Activated CD4-positive, alpha-beta T cell treated with anti-CD3 and anti-CD28 coated beads, Interleukin-2, amount 50 U/mL, for 4 hours (primary cell): ENCODE data around the gene LAMA4.

Source experiments
- DNase-seq, 2 experiments: peaks; one replicate each; pipeline ENCODE4 v3.0.0-alpha.2; 2020

LAMA4 gene

DNA sequence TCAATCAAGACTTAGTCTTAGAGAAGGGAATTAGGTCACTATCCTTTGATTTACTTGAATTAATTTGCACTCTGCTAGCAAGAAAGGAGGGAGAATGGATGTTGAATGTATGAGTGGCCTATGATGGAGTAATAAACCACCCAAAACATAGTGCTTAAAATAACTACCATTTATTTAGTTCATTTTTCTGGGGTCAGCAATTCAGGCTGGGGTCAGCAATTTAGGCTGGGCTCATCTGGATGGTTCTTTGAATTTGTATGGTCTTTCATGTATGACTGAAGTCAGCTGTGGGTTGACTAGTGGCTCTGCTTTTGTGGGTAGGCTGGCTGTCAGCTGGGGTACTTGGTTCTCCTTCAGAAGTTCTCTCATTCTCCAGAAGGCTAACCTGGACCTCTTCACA, 21.0 kb upstream of the LAMA4 start:
- DNase-seq: no peak

DNA sequence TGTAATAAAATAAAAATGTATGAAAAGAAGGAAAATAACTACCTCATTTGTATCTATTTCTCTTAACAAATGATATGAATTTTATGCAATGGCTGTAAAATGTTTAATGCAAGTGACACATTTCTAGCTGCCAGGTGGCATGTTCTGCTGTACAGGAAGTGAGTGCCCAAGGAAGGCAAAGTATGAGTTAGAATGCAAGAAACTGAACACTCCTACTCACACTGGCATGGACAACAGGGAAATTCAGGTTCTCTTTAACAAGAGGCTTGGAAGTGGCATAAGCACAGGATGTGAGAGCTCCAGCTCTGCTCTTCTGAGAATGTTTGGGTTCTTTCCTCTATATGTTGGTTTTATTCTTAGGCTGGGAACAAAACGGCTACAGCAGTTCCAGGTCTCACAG, 20.4 kb upstream of the LAMA4 start:
- DNase-seq: no peak

DNA sequence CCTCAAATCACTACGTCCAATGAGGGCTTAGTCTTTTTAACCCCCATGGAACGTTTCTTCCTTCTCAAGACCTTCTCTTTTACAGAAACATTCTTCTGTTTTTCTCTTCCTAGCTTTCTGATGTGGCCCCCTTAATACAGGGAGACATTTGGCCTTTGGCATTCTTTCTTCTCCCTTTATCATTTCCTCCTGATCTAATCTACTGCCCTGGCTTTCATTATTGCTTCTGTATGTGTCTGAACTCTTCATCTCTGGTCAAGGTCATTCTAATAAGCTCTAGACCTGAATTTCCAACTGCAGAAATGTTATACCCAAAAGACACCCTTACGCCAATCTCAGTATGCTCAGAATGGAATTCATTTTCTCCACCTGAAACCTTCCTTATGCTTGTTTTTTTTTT, 18.4 kb upstream of the LAMA4 start:
- no peak for DNase-seq

DNA sequence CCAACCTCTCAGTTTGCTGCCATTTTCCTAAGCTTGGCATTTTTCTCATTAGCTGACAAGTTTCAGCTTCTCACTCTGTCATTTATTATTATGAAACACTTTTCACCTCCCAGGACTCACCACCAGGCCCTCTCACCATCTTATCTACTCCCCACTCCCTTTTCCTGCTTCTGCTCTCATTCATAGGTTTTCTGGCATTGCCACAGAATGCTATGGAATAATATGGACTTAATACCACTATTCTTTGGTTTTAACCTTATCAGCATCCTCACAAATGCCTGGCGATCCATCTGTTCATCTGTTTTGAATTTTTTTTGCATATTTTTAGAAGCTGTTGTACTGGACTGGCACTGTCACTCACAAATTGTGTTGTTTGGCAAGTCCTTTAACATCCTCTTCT, 16.4 kb upstream of the LAMA4 start:
- no peak for DNase-seq

DNA sequence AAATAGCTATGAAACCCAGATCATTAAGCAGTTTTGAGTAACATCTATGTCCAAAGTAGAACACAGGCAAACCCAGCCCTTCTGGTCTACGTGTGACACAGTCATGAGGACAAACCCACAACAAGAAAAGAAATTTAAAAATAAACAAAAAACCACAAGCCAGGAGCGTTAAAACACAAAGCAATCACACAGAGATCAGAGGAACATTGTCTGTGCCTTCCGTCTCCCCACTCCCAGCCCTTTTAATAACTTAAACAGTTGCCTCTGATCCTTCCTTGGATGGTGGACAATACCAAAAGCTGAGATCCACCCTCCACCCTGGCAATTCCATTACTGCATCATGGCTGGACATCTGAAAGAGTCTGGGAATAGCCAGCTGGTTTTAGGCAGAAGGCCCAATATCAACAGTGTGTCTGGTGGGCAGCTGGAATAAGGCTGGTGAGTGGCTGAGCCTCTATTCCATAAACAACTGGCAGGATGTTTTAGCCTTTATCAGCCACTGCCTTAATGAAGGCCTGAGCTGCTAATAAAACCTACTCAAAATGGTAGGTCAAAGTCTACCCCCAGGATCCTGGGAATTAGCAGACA, 15.7 kb upstream of the LAMA4 start:
- DNase-seq: no peak

DNA sequence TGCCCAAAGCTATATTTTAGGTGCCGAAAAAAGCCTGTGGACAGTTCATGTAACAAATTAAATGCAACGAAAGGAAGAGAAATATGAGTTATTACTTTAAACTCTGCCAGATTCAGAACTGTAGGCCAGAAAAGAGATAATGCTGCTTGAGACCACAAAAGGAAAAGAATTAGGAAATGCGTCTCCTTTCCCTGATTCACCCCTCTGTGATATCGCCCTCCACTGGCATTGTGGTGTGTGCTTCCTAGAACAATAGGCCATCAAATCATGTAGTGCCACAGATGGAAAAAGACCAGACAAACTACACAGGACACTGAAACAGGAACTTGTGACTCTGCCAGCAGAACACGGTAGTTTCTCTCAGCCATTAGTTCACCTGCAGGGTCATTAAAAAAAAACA, 14.7 kb upstream of the LAMA4 start:
- no peak for DNase-seq

DNA sequence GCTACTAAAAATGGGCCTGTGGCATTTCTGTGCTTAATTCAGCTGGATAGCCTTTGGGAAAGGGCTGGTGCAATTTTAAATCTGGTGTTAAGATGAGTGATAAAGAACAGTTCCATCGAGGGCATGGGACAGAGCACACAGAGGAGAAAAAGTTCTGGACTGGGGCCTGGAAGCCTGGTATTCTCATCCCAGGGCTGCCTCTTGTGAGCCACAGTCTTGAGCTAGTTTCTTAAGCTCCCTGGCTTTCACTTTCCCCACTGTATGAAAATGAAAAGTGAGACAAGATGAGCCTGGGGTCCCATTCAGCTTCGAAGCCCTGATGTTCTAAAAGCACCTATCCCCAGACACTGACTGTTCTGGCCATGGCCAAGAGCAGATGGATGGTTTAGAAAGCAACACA, 14.3 kb upstream of the LAMA4 start:
- DNase-seq: no peak

DNA sequence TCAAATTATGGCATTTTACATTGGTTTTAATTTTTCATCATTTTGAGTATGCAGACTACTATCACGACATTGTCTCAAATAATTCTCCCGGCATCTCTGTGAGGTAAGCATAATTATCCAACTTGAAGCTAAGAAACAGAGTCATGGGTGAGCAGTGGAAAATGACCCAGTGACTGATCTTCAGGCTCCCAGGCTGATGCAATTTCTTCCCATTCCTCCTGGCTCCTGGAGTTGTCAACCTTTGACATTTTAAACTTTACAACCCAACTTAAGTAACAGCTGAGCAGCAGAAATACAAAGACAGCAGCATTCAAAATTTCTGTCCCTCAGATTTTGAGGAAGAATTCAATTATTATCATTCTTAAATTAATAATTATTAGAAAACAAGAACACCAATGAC, 13.7 kb upstream of the LAMA4 start:
- DNase-seq: no peak

DNA sequence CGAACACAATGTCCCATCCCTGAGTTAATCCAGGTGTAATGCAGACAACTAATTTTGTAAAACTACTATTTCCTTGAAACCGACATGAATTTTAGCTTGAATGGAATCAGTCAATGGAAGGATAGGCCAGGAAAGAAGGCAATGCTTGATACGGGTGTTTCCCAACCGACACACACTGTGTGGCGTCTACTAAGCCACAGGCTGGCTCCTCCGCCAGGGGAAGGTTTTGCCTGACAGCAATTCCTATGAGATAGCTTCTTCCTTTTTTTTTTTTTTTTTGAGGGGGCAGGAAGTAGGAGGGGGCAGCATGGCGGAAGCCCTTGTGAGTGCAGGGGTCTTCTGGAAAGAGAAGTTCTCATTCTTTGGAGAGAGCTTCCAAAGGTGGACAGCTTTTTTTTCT, 12.0 kb upstream of the LAMA4 start:
- no peak for DNase-seq

DNA sequence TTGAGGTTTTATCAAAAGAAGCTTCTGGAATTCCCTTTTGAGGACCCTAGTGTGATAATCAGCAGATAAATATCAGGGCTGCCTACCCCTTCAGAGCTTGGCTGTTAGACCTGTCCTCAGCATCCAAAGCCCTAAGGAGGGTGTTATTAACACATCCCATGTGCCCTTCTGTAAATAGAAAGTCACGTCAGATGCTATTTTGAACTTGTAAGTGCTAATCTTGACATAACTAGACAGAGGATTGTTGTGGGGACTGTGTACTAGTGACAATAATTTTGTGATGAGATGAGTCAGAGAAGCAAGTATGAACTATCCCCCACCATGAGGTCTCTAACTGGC, 4.9 kb upstream of the LAMA4 start:
- no peak for DNase-seq

DNA sequence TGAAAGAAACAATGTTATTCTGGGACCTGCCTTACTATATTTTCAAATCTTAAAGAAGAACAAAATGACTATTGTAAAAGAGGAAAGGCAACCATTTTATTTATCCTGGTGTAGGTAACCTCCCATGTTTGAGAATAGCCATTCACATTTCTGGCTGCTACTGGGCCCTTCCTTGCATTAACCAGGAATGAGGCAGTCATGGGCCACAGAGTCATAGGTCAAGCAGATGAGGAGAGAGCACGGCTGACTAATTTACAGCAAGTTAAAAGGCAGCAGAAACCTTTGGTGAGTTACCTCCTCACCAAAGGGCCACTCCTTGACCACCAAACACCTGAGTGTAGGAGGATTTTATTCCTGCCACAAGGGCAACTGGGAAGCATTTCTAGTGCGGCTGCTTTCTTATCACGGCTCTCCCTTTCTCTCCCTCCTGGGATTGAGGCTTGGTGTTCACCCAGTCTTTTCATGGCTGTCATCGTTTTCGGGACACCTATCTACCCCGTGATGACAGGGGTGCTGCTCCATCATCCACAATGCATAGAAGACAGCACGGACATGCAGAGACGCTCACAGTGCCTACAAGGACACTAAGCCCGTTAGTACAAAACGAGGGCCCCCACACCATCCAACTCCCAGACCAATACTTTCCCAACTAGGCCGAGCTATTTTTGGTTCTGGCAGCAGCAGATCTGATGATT, 4.4 kb upstream of the LAMA4 start:
- DNase-seq: no peak

DNA sequence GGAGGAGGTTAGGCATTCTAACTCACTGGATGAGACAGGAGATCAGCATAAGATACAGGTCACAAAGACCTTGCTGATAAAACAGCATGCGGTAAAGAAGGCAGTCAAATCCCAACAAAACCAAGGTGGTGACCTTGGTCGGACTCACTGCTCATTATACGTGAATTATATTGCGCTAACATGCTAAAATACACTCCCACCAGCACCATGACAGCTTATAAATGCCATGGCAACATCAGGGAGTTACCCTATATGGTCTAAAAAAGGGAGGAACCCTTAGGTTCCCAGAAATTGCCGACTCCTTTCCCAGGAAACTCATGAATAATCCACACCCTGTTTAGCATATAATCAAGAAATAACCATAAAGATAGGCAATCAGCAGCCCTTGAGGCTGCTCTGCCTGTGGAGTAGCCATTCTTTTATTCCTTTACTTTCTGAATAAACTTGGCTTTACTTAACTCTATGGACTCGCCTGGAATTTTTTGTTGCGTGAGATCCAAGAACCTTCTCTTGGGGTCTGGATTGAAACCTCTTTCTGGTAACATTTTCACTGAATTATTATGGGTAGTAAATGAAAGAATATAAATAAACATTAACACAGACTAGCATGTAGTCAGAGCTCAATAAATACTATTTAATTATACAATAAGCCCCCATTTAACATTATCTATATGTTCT, 3.0 kb upstream of the LAMA4 start:
- no peak for DNase-seq

DNA sequence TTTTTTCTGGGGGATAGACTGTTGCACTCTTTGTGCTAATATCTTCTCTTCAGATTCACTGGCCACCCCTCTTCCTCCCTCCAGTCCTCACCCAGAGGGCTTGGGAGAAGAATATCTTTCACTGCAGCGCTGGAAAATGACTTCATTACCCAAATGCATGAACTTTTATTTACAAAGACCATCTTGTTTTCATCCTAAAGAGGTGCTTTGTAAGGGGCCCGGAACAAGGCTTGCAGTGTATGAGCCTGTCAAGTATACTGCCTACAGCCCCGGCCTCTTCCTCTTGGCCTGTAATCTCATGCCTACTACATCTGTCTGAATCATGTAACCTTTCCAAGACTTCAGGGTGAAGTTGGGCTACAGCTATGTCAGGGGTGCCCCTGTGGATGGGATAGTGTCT, 554 bp upstream of the LAMA4 start:
- no peak for DNase-seq

DNA sequence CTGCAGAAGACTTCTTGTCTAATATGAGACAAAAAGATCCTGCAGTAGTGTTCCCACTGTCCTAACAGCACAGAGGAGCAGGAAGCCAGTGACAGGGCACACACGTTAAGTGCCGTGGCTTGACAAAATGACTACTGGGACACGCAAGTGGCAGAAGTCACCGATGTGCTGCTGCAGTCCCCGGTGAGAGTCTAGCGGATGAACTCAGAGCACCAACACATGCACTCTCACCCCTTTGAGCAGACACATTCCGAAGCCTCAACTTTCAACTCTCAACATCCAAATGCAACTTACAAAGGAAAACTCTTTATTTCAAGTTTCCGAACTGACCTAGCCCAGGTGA, 898 bp downstream of the LAMA4 start:
- no peak for DNase-seq

DNA sequence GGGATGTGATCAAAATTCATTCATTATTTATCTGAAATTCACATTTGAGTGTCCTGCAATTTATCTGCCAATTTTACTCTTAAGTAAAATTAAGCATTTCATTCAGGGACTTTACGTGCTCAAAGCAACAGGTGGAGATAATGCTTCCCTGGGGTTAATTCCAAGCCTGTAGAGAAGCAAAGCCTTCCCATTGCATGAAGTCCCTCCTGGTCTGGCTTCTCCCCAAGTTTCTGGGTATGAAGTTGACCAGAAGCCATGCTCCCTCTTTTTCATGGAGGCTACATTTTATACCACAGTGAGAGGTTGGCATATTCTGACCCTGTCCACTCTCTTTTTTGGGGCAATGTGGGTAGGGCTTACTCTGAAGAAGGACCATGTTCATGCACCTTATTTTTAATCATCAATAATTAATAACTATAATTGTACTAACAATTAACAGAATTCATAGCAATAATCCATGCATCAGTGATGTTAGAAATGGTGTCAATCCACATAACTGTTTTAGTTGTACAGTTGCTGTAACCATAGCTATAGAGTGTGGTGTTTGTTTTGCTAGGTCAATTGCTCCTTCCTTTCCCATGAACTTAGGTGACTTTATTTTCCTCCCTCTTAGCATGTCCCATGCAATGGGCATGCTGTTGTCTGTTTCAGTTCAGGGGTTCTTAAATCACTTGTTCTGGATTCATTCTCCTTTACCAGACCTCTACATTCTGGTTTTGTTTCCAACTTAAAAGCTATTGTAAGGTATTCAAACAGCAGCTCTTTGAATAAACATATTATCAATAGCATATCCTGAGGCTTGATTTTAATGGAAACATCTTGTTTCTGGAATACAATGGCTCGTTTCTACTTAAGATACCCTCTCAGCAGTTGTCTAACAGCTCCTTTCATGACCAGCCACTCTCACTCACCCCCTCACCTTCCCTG, 1.5 kb downstream of the LAMA4 start:
- DNase-seq: no peak

DNA sequence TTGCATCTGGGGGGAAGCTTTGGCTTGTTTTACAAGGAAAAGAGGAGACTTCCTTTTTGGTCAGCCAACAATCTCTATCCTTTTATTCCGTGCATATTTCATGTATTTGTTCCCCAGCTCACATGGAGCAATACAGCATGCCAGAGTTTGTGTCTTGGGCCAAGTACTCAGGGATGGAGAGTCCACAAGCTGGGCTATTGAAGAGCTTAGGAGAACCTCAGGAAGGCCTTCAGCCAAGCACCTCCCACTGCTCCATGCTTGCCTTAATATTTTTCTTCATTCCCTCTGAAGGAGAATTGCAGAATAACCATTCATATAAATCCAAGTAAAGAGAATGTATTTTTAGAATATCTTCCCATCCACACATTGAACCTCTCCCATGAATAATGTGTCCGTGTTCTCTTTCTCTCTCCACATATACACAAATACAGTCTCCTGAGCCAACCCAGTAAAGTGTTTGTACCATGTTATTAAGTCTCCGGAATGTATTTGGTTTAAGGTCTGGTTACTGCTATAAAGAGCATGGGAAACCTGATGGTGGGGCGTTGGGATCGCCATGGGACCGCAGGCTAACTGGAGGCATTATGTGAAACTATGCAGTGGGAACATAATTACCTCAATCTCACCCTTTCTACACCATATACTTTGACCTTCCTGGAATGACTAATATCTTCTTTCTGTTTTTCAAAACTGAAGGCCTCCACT, 3.0 kb downstream of the LAMA4 start:
- no peak for DNase-seq

DNA sequence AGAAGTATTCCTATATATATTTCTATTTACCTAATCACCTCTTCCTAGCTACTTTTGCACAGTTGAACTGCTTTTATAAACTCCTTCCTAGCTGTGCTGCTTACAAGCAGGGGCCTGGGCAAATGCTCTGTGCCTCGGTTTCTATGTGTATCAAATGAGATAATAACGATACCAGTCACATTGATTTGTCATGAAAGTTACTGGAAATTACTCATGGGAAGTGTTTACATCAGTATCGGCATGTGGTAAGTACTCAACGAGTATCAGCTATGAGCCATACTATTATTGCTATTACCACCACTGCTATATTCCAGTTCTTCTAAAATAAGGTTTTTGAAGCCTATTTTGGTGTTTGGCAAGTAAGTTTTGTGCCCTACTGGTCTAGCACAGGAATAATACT, 4.9 kb downstream of the LAMA4 start:
- no peak for DNase-seq

DNA sequence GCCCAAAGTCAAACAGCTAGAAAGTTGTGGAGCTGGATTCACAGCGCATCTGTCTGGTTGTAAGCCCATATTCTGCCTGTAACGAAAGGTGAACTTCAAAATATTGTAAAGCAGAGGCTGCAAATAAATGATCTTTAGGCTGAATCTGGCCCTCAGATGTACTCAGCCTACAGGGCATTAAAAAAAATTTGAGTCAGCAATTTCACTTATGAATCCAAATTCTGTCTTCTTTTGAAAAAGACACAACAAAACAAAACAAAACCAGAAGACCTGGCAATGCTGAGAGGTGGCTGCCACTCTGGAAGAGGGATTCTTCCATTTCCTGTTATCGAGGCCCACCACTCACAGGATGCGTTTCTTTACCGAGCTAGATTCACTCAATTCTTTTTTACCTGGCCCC, 7.1 kb downstream of the LAMA4 start:
- no peak for DNase-seq

DNA sequence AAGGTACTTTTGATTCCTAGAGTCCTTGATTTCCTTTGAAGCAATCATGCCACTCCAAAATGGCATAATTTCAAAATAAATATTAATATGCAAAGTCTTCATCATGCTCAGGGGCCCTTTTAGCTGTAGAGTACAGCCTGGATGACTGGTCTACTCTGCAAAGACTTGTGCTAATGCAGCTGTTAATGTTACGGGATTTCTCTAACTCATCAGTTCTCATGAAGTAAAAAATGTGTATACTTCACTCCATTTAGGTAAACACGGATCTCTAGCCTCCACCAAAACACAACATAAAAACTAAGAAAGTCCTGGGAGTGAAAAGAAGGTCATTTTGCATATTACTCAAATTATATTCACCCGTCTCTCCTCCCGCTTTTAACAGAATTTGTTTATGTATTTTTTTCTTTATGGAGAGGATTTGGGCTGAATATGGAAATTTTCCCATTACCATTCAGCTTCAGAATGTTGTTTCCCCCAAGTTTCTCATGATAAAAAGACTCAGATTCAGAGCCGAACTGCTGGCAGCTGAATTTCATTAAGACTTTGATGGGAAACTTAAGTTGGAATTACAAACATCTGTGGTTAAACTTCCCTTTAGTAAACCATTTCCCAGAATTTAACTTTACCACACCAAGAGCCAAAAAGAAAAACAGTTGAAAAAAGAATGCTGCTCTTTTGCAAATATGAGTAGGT, 8.7 kb downstream of the LAMA4 start:
- no peak for DNase-seq

DNA sequence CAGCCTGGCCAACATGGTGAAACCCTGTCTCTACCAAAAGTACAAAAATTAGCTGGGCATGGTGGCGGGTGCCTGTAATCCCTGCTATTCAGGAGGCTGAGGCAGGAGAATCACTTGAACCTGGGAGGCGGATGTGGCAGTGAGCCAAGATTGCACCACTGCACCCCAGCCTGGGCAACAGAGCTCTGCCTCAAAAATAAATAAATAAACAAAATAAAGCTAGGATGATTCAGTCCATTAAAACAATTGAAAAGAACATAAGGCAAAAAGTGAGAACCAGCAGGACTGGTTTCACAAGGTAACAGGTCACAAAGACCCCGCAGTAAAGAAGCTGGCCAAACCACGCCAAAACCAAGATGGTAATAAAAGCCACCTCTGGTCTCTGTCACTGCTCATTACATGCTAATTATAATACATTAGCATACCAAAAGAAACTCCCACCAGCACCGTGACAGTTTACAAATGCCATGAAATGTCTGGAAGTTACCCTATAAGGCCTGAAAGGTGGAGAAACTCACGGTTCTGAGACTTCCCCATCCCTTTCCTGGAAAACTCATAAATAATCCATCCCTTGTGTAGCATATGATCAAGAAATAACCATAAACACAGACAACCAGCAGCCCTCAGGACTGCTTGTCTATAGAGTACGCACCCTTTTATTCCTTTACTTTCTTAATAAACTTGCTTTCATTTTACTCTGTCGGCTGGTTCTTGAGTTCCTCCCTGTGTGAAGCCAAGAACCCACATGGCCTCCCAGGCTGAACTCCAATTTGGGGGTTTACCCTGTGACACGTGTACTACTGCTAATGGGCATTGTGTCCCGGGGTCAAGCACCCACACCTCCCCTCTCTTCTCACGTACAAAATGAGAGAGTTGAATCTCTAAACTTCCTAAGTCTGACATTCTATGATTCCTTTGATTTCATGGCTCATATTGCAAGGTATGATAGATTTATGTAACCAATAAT, 10.2 kb downstream of the LAMA4 start:
- no peak for DNase-seq

DNA sequence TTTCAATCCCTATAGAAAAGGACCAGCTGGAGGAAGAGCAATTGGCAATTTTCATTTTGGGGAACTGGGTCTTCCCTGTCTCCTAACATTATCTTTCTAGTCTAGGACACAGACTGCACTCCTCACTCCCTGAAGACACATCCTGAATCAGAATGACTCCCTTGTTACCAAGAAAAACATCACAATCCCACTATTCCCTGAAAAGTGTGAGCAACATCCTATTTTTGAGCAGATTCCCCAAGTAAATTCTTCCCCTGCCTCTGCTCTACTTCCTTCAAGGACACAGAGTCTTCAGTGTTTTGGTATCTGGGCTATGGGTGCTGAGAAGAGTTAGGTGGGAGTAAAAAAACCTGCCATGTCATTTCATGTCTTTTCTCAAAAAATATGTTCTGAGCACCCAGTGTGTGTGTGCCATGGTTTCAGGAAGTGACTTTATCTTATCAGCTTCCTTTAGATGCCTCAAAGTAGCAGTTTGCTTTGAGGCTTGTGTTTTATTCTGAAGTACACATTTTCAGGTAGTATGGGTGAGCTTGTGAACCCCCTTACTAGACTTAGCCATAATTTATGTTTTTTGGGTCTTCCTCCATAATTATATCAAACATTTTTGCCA, 12.4 kb downstream of the LAMA4 start:
- DNase-seq: no peak
